ENCODE measurements around the gene JMJD6. TPM values are rescaled to one million over a fixed set of nuclear protein-coding genes. Genes with fewer than 3 reads are reported as not detected.

The JMJD6 gene
- total RNA-seq, 1 experiment from 2014 or later, result 47.6 TPM

GRCh38 chr17:76685846-76686245 lies 40.6 kb downstream of the JMJD6 start (continued):
- TF ChIP-seq ATF3 (IDR thresholded peaks at IDR 0.05), result no peak

GRCh38 chr17:76685366-76685765 lies 41.0 kb downstream of the JMJD6 start:
- H3K36me3 ChIP-seq (ENCODE audit: control insufficient read depth in 1 of 2, insufficient read depth in 2 of 2, low read length in 2 of 2), result peaks cover 0 to 2% of the 10 kb centered on the region in 2 experiments; a peak in 1 of 4 replicates
- POLR2A ChIA-PET, result interaction anchor here (0.7 to 1.9 kb wide), 2 partner anchors 13 to 128 kb away, joined by 3 to 4 read pairs; no protein-coding TSS in a partner anchor
- BruUV-seq (replicated peaks), result no TSS peak

GRCh38 chr17:76684756-76685155 lies 41.6 kb downstream of the JMJD6 start:
- no peak overlapping the region for H3K27ac ChIP-seq (ENCODE audit: low read depth, low read length)
- H3K9me2 ChIP-seq (ENCODE audit: insufficient read depth), result no peaks in the 10 kb centered on the region
- intact Hi-C loops (cut with micrococcal nuclease), result no loop called here
- RAD21 ChIA-PET (ENCODE audit: low non-redundant PET in 1 of 2, low total read pairs in 2 of 2, uncharacterized antibody in 2 of 2, unreplicated experiment in 2 of 2), result no interaction called here
- peaks cover 0 to 2% of the 10 kb centered on the region in 2 experiments; a peak in 1 of 4 replicates for H3K36me3 ChIP-seq (ENCODE audit: control insufficient read depth in 1 of 2, insufficient read depth in 2 of 2, low read length in 2 of 2)
- POLR2A ChIA-PET, result interaction anchor here (1.9 kb wide), 1 partner anchor 127 kb away, joined by 4 read pairs; no protein-coding TSS in a partner anchor
- H3K27me3 ChIP-seq (ENCODE audit: insufficient read depth, low read length), result no peaks in the 10 kb centered on the region
- no peak overlapping the region for H3K4me3 ChIP-seq (replicated peaks in 1 of 2; ENCODE audit: low read depth in 1 of 2, low read length in 2 of 2)
- peaks cover 22 to 24% of the 10 kb centered on the region in 2 experiments for H3K4me1 ChIP-seq (ENCODE audit: control insufficient read depth in 1 of 2, insufficient read depth in 2 of 2, low read length in 2 of 2)
- H3K79me2 ChIP-seq (ENCODE audit: insufficient read depth, low read length), result no peaks in the 10 kb centered on the region
- no peak overlapping the region for H2AFZ ChIP-seq (ENCODE audit: low read depth, low read length, poor library complexity, severe bottlenecking)
- no peaks in the 10 kb centered on the region for H3K9me3 ChIP-seq (ENCODE audit: control insufficient read depth in 1 of 2, insufficient read depth in 1 of 2, low read depth in 1 of 2, low read length in 2 of 2)
- H4K20me1 ChIP-seq (ENCODE audit: insufficient read depth), result no peaks in the 10 kb centered on the region
- ATAC-seq (no peak), DNase-seq (ENCODE audit: low read depth, low spot score) (no peak)
- CTCF ChIA-PET, result interaction anchor here (1.8 kb wide), 1 partner anchor 13 kb away, joined by 5 read pairs; no protein-coding TSS in a partner anchor
- TF ChIP-seq SP1 (IDR thresholded peaks at IDR 0.05; ENCODE audit: low read depth) (no peak), SRF (IDR thresholded peaks at IDR 0.05; ENCODE audit: low read depth) (no peak), POLR2AphosphoS5 (IDR thresholded peaks at IDR 0.05; ENCODE audit: low read depth, low read length) (no peak), MAX (IDR thresholded peaks at IDR 0.05) (no peak), SIN3A (IDR thresholded peaks at IDR 0.05; ENCODE audit: low read depth) (no peak), CTCF (IDR thresholded peaks at IDR 0.05 in 2 of 3, conservative IDR thresholded peaks at IDR 0.05 in 1 of 3; ENCODE audit: borderline replicate concordance in 1 of 3, insufficient read depth in 1 of 3, low read depth in 2 of 3, low read length in 2 of 3) (no peak), YY1 (IDR thresholded peaks at IDR 0.05; ENCODE audit: extremely low read depth, insufficient replicate concordance, low read depth, low read length) (no peak), ATF3 (IDR thresholded peaks at IDR 0.05) (no peak), ZNF274 (IDR thresholded peaks at IDR 0.05; ENCODE audit: low read depth, low read length) (no peak)
- BruUV-seq (replicated peaks), result no TSS peak
- no peak overlapping the region for H3K4me2 ChIP-seq (ENCODE audit: low read length)
- no peak overlapping the region for H3K9ac ChIP-seq (ENCODE audit: low read length)

More at GRCh38 chr17:76685366-76685765, 41.0 kb downstream of the JMJD6 start:
- no peak for DNase-seq (ENCODE audit: low read depth, low spot score)
- no peaks in the 10 kb centered on the region for H3K9me3 ChIP-seq (ENCODE audit: control insufficient read depth in 1 of 2, insufficient read depth in 1 of 2, low read depth in 1 of 2, low read length in 2 of 2)
- TF ChIP-seq EGR1 (IDR thresholded peaks at IDR 0.05; ENCODE audit: low read depth), result no peak
- TF ChIP-seq MAX (IDR thresholded peaks at IDR 0.05), result no peak
- TF ChIP-seq POLR2AphosphoS5 (IDR thresholded peaks at IDR 0.05; ENCODE audit: low read depth, low read length), result no peak
- no peak for TF ChIP-seq CBX3 (IDR thresholded peaks at IDR 0.05; ENCODE audit: low read depth)
- intact Hi-C loops (cut with micrococcal nuclease), result no loop called here
- H2AFZ ChIP-seq (ENCODE audit: low read depth, low read length, poor library complexity, severe bottlenecking), result no peak overlapping the region
- no peak overlapping the region for H3K4me2 ChIP-seq (ENCODE audit: low read length)
- peaks cover 22 to 24% of the 10 kb centered on the region in 2 experiments for H3K4me1 ChIP-seq (ENCODE audit: control insufficient read depth in 1 of 2, insufficient read depth in 2 of 2, low read length in 2 of 2)
- ChIA-PET RAD21 (ENCODE audit: low non-redundant PET in 1 of 2, low total read pairs in 2 of 2, uncharacterized antibody in 2 of 2, unreplicated experiment in 2 of 2) (no interaction called here), CTCF (interaction anchor here (1.8 kb wide), 1 partner anchor 13 kb away, joined by 5 read pairs; no protein-coding TSS in a partner anchor)
- H3K27ac ChIP-seq (ENCODE audit: low read depth, low read length), result no peak overlapping the region
- H3K9me2 ChIP-seq (ENCODE audit: insufficient read depth), result no peaks in the 10 kb centered on the region
- no peaks in the 10 kb centered on the region for H3K27me3 ChIP-seq (ENCODE audit: insufficient read depth, low read length)
- H3K79me2 ChIP-seq (ENCODE audit: insufficient read depth, low read length), result no peaks in the 10 kb centered on the region
- H3K4me3 ChIP-seq (replicated peaks in 1 of 2; ENCODE audit: low read depth in 1 of 2, low read length in 2 of 2), result no peak overlapping the region
- no peaks in the 10 kb centered on the region for H4K20me1 ChIP-seq (ENCODE audit: insufficient read depth)
- ATAC-seq, result no peak
- no peak overlapping the region for H3K9ac ChIP-seq (ENCODE audit: low read length)
